ENCODE measurements around the gene FYN. TPM values are rescaled to one million over a fixed set of nuclear protein-coding genes. Genes with fewer than 3 reads are reported as not detected.

Gene FYN
- total RNA-seq, 2 donors from 2014 or later = 11.3 to 21.5 TPM

GRCh38 chr6:111747396-111747795 lies 125.9 kb downstream of the FYN start:
- H3K36me3 ChIP-seq = no peaks in the 10 kb centered on the region
- H3K27me3 ChIP-seq = no peaks in the 10 kb centered on the region
- no peak for TF ChIP-seq CTCF (IDR thresholded peaks at IDR 0.05)
- DNase-seq = no peak
- H3K4me1 ChIP-seq = no peaks in the 10 kb centered on the region
- no peak overlapping the region for H3K9ac ChIP-seq (ENCODE audit: low read depth in 2 of 2, low read length in 2 of 2)
- intact Hi-C loops (cut with DNase I) = no loop called here
- H3K4me3 ChIP-seq = no peak overlapping the region
- H3K27ac ChIP-seq = no peak overlapping the region
- H3K9me3 ChIP-seq = no peaks in the 10 kb centered on the region

GRCh38 chr6:111746983-111747382 lies 126.3 kb downstream of the FYN start:
- Histone ChIP-seq H3K4me3 (no peak overlapping the region), H3K36me3 (no peaks in the 10 kb centered on the region), H3K4me1 (no peaks in the 10 kb centered on the region), H3K27me3 (no peaks in the 10 kb centered on the region), H3K27ac (no peak overlapping the region), H3K9ac (ENCODE audit: low read depth in 2 of 2, low read length in 2 of 2) (no peak overlapping the region), H3K9me3 (no peaks in the 10 kb centered on the region)
- no peak for DNase-seq
- no peak for TF ChIP-seq CTCF (IDR thresholded peaks at IDR 0.05)
- intact Hi-C loops (cut with DNase I) = no loop called here

- Histone ChIP-seq H3K4me3 (no peak overlapping the region), H3K27me3 (no peaks in the 10 kb centered on the region), H3K9ac (ENCODE audit: low read depth in 2 of 2, low read length in 2 of 2) (no peak overlapping the region), H3K4me1 (no peaks in the 10 kb centered on the region), H3K9me3 (no peaks in the 10 kb centered on the region), H3K36me3 (no peaks in the 10 kb centered on the region), H3K27ac (no peak overlapping the region)
- DNase-seq = no peak
- intact Hi-C loops (cut with DNase I) = no loop called here
- TF ChIP-seq CTCF (IDR thresholded peaks at IDR 0.05) = no peak
Observed at GRCh38 chr6:111745636-111746035, 127.6 kb downstream of the FYN start.

GRCh38 chr6:111745186-111745585 lies 128.1 kb downstream of the FYN start:
- intact Hi-C loops (cut with DNase I) = no loop called here
- Histone ChIP-seq H3K9ac (ENCODE audit: low read depth in 2 of 2, low read length in 2 of 2) (no peak overlapping the region), H3K36me3 (no peaks in the 10 kb centered on the region), H3K4me3 (no peak overlapping the region), H3K4me1 (no peaks in the 10 kb centered on the region), H3K27ac (no peak overlapping the region), H3K27me3 (no peaks in the 10 kb centered on the region), H3K9me3 (no peaks in the 10 kb centered on the region)
- no peak for TF ChIP-seq CTCF (IDR thresholded peaks at IDR 0.05)
- DNase-seq = no peak

- no peak for TF ChIP-seq CTCF (IDR thresholded peaks at IDR 0.05)
- Histone ChIP-seq H3K9me3 (no peaks in the 10 kb centered on the region), H3K36me3 (no peaks in the 10 kb centered on the region), H3K27ac (no peak overlapping the region), H3K9ac (ENCODE audit: low read depth in 2 of 2, low read length in 2 of 2) (no peak overlapping the region), H3K4me3 (no peak overlapping the region), H3K27me3 (no peaks in the 10 kb centered on the region), H3K4me1 (no peaks in the 10 kb centered on the region)
- intact Hi-C loops (cut with DNase I) = no loop called here
- no peak for DNase-seq
Observed at GRCh38 chr6:111743862-111744692, 129.2 kb downstream of the FYN start.
